NCI-H82 (cell line): ENCODE data around the gene EHBP1L1.
A peak's percentile ranks its signal among the peaks of the same experiment; 100 is the strongest.

Experiments used
- DNase-seq: peaks from one replicate; lab custom pipeline; 2025; lab: John Stamatoyannopoulos, UW

The EHBP1L1 gene

DNA sequence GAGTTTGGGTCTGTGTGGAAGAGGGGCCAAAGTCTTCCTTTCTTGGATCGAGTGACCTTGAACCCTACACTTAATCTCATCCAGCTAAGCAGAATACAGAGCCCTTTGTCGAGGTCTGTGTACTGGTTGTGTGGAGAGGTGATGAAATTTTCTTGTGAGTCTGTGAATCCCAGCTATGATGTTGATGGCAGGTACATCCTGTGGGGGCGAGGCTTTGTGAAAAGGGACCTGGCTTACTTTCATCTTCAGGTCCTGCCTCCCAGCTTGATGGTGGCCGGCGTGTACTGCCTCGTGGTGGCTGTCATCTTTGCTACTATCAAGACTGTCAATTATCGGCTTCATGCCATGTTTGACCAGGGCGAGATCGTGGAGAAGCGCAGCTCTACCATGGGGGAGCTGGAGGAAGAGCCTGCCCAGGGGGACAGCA is 40.7 kb downstream of the EHBP1L1 start:
- DNase-seq, result no peak

DNA sequence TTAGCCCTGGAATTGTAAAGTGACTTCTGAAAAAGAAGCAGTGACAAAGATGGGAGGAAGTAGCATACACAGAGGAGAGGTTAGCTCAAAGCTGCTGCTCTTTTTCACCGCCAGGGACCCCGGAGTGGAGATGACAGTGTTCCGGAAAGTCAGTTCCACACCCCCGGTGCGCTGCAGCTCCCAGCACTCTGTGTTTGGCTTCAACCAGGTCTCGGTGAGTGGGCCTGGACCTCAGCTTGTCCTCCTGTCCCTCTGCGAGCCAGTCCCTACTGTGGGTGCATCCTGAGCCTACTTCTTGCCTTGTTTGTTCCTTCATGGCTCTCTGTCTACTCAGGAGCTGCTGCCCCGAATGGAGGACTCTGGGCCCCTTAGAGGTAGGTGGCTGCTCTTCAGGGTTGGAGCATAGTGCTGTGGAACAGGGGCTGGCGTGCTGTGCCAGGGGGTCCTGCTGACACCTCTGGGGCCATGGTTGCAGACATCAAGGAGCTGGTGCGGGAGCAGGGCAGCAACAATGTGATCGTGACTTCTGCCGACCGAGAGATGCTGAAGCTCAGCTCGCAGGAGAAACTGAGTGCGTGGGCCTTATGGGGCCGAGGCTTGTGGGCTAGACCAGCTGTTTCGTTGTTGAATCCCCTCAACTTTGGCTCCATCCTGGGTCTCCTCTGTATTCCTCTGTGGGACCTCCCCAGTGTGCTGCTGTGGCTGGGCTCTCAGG is 41.4 kb downstream of the EHBP1L1 start:
- DNase-seq, result no peak

DNA sequence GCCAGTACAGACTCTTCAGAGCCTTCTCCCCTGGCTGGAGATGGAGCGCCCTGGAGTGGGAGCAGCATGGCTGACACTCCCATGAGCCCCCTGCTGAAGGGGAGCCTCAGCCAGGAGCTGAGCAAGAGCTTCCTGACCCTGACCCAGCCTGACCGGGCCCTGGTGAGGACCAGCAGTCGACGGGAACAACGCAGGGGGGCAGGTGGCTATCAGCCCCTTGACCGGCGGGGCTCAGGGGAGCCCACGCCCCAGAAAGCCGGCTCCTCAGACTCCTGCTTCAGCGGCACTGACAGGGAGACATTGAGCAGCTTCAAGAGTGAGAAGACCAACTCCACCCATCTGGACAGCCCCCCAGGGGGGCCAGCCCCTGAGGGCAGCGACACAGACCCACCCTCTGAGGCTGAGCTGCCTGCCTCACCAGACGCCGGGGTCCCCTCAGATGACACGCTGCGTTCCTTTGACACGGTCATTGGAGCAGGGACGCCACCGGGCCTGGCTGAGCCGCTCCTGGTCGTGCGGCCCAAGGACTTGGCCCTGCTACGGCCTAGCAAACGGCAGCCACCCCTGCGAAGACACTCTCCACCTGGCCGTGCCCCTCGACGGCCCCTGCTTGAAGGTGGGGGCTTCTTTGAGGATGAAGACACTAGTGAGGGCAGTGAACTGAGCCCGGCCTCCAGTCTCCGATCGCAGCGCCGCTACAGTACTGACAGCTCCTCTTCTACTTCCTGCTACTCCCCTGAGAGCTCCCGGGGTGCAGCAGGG is 42.3 kb downstream of the EHBP1L1 start:
- DNase-seq, result no peak

DNA sequence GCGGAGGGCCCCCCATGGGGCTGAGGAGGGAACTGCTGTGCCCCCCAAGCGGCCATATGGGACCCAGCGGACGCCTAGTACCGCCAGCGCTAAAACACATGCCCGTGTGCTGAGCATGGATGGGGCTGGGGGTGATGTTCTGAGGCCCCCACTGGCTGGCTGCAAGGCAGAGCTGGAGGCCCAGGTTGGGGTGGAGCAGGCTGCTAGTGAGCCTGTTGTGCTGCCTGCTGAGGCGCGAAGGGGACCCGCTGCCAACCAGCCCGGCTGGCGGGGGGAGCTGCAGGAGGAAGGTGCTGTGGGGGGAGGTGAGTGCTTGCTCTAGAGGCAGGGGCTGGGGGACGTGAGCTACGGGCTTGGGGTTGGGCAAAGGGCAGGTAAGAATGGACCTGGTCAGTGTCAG is 42.9 kb downstream of the EHBP1L1 start:
- no peak for DNase-seq

DNA sequence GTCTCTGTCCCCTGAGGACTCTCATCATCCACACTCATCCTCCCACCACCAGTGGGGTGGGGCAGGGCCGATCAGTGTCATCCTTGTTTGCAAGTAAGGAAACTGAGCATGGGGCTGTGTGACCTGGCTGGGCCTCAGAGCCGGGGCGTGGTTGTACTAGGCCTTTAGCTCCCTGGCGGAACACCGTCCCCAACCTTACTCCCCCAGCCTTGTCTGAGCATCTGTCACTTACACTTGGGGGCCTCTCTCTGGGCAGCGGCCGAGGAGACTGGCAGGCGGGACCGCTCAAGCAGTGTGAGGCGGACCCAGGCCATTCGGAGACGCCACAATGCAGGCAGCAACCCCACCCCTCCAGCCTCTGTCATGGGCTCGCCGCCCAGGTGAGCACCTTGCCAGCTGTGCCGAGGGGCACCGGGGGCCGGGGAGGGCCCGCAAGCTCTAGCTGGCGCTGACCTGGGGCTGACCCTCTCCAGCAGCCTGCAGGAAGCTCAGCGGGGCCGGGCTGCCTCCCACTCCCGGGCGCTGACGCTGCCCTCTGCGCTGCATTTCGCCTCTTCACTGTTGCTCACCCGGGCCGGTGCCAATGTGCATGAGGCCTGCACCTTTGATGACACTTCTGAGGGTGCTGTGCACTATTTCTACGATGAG is 43.6 kb downstream of the EHBP1L1 start:
- no peak for DNase-seq

DNA sequence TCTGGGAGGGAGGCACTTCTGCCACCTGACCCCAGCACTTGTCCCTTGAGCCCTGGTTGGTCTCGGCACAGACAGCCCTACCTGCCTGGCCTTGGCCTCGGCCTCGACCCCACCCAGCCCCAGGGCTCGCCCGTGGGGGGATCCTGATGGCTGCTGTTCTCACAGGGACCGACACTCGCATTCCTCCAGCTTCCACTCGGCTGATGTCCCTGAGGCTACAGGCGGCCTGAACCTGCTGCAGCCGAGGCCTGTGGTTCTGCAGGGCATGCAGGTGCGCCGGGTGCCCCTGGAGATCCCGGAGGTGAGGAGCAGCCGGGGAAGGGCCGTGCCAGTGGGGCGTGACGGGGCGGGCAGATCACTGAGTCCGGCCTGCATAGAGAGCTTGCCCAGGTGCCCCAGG is 44.8 kb downstream of the EHBP1L1 start:
- no peak for DNase-seq

DNA sequence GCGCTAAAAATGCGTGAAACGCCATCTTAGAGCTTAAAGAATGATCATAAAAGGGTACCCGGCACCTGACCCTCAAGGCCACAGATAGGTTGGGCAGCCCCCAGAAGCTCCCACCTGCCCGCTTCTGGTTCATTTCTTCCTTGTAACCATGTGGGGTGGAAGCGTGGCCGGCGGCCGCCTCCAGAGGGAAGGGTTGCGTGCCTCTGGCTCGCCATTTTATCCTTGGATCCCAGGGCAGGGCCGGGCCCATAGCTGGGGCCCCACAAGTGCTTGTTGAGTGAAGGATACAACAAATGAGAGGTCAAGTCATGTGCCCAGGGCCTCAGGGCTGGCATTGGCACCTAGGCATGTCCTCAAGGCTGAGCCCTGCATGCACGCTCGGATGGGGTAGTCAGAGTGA is 45.6 kb downstream of the EHBP1L1 start:
- DNase-seq, result no peak

DNA sequence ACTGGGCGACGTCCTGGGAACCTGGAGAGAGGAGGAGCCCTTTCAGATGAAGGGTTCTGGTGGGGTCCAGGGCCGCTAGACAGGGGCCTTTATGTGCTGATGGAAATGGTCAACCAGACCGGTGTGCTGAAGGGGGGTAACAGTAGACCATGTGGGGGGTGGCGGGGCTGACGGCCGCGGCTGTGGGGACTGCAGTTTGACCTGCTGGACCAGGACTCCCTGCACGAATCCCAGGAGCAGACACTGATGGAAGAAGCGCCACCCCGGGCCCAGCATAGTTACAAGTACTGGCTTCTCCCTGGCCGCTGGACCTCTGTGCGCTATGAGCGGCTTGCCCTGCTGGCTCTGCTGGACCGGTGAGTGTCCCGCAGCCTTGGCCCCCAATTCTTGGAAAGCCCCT is 46.2 kb downstream of the EHBP1L1 start:
- DNase-seq, result no peak

DNA sequence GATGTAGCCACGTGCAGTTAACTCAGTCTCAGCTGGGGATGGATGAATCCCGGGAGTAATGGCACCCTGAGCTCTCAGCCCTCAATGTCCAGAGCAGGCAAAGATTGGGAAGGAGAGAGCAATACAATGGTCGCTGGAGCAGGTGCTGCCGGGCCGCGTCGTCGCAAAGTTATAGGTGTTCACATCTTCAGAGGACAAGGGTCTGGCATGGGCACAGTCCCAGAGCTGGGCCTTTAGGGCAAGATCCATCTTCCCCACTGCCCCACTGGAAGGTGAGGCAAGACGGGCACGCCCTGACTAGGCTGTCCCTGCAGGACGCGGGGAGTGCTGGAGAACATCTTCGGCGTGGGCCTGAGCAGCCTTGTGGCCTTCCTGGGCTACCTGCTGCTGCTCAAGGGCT is 47.3 kb downstream of the EHBP1L1 start:
- DNase-seq, result no peak

DNA sequence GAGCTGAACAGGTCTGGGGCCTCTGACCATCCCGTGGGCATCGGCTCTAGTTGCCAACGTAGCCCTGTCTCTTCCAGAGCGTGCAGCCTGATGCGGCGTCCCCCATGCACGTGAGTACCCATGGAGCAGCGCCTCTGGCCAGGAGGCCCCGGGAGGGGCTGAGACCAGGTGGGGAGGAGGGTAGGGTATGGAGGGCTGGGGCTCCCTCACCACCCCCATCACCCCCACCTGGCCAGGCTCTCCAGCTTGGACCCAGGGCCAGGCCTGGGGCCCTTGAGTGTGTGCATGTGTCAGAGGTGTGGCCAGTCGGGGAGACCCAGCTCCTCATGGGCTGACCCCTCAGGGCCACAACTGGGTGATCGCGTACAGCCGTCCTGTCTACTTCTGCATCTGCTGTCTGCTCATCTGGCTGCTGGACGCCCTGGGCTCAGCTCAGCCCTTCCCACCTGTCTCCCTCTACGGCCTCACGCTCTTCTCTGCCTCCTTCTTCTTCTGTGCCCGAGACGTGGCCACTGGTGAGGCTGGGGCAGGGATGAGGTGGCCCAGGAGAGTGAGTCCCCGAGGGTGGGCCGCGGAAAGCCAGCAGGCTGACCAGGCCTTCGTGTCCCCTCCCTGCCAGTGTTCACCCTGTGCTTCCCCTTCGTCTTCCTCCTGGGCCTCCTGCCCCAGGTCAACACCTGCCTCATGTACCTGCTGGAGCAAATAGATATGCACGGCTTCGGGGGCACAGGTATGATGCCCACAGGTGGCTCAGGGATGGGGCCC is 48.2 kb downstream of the EHBP1L1 start:
- no peak for DNase-seq

DNA sequence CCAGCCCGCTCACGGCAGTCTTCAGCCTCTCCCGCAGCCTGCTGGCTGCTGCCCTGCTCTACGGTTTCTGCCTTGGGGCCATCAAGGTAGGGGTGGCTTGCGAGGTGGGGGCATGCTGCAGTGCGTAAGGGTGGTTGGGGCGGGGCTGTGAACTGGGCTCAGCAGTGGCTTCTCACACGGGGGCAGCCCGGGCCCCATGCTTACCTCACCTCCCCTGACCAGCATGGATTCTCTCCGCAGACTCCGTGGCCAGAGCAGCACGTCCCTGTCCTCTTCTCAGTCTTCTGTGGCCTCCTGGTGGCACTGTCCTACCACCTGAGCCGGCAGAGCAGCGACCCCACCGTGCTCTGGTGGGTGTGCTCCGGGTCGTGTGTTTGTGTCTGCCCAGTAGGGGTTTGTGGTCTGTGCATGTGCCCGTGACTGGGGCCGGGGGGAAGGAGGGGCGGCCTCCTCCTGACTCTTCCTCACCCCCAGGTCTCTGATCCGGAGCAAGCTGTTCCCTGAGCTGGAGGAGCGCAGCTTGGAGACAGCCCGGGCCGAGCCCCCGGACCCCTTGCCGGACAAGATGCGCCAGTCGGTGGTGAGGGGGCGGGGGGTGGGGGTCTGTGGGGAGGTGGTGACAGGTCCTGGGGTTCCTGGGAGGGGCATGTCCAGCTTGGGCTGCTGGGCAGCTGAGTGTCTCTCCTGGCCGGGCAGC is 49.2 kb downstream of the EHBP1L1 start:
- DNase-seq, result no peak

DNA sequence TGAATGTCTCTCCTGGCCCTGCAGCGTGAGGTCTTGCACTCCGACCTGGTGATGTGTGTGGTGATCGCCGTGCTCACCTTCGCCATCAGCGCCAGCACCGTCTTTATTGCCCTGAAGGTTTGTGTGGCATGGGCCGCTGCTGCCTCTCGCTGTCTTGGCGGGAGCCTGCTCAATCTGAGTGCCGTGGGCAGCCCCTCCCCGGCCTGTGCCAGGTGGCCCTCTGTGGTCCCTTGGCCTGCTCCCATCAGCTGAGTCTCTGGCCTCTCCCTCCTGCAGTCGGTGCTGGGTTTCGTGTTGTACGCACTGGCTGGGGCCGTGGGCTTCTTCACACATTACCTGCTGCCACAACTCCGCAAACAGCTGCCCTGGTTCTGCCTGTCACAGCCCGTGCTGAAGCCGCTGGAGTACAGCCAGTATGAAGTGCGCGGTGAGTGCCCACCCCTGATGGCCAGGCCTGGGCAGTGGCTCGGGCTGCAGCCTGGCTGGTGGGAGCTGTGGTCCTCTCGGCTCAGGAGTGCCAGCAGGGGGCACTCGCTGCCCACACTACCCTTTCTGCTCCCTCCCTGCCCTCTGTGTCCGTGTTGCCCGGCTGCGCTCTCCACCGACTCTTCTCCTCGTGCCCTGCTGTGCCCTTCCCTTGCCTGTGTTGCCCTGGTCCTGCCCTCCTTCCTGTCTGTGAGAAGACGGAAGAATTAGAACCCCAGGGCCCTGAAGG is 49.9 kb downstream of the EHBP1L1 start:
- peak; percentile 49 for DNase-seq

DNA sequence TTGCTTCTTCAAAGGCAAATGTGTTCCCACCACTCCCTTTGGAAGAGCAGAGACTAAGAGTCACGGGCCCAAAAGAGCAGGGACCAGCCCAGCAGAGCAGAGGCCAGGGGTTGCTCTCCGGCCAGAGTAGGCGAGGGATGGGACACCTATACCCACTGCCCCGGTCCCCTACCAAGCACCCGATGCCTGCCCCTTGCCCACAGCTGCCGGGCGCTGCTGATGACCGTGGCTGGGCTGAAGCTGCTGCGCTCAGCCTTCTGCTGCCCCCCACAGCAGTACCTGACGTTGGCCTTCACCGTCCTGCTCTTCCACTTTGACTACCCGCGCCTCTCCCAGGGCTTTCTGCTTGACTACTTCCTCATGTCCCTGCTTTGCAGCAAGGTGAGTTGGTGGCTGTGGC is 51.3 kb downstream of the EHBP1L1 start:
- DNase-seq, result no peak

DNA sequence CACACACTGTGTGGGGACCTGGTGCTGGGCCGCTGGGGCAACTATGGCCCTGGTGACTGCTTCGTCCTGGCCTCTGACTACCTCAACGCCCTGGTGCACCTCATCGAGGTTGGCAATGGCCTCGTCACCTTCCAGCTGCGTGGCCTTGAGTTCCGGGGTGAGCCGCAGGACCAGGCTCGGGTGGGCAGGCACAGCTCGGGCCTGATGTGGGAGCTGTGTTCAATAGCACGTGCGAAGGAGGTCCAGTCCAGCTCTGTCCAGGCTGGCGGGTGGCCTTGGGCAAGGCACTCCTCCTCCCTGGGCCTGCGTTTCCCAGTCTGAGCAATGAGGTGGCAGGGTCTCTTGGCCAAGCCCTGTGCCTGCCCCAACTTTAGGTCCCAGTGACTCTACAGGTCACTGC is 53.7 kb downstream of the EHBP1L1 start:
- DNase-seq, result no peak

DNA sequence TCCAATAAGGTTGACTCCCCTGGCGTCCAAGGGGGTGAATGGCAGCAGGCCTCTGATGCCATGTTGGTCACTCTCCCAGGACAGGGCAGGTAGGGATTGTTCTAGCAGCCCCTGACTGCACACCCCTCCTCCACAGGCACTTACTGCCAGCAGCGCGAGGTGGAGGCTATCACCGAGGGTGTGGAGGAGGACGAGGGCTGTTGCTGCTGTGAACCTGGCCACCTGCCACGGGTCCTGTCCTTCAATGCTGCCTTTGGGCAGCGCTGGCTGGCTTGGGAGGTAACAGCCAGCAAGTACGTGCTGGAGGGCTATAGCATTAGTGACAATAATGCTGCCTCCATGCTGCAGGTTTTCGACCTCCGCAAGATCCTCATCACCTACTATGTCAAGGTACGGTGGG is 54.4 kb downstream of the EHBP1L1 start:
- no peak for DNase-seq

DNA sequence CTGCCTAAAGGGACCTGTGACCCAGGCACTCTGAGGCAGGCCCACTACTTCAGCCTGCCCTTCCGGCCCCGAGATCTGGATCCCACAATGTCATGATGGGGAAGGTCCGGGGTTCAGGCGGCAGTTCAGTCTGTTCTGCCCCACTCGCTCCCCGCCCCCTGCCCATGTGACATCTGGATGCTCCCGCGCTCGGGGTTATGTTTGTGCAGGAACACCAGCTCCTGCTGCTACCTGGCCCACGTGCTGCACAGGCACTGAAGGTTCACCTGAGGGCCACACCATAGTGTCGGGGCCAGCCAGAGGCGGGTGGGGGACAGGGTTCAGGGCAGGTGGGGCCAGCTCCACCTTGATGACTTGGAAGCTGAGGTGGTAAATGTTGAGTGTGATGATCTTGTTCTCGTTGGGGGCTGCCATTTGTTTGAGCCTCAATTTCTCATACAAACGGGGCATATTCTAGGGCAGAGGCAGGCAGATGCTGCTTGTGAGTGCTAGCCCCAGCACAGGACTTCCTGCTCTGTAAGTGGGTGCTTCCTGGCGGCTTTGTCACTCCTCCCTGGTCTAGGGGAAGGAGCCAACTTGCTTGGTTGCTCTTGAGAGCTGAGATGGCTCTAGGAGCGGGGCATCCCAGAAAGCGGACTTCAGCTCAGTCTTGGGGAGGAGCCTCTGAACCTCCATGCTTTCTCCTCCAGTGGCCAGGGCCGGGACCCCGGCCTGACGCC is 57.7 kb downstream of the EHBP1L1 start:
- DNase-seq, result no peak

DNA sequence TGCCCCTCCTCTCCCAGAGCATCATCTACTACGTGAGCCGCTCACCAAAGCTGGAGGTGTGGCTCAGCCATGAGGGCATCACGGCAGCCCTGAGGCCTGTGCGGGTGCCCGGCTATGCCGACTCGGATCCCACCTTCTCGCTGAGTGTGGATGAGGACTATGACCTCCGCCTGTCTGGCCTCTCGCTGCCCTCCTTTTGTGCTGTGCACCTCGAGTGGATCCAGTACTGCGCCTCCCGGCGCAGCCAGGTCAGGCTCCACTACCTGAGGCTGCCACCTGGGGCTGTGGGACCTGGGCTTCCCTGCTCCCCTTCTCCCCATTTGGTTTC is 58.2 kb downstream of the EHBP1L1 start:
- no peak for DNase-seq

DNA sequence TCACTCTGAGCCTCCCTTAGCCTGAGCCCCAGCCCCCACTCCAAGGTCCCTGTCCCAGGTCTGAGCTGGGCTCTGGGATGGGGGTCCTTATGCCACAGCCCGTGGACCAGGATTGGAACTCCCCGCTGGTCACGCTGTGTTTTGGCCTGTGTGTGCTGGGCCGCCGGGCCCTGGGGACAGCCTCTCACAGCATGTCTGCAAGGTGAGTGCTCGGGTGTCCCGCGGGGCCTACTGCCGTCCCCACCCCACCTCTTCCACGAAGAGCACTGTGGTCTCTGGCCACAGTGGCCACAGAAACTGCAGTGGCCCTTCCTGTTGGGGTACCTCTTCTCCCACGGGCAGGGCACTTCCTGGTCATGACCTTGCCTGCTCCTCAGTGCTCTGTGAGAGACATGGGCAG is 58.6 kb downstream of the EHBP1L1 start:
- DNase-seq, result no peak

DNA sequence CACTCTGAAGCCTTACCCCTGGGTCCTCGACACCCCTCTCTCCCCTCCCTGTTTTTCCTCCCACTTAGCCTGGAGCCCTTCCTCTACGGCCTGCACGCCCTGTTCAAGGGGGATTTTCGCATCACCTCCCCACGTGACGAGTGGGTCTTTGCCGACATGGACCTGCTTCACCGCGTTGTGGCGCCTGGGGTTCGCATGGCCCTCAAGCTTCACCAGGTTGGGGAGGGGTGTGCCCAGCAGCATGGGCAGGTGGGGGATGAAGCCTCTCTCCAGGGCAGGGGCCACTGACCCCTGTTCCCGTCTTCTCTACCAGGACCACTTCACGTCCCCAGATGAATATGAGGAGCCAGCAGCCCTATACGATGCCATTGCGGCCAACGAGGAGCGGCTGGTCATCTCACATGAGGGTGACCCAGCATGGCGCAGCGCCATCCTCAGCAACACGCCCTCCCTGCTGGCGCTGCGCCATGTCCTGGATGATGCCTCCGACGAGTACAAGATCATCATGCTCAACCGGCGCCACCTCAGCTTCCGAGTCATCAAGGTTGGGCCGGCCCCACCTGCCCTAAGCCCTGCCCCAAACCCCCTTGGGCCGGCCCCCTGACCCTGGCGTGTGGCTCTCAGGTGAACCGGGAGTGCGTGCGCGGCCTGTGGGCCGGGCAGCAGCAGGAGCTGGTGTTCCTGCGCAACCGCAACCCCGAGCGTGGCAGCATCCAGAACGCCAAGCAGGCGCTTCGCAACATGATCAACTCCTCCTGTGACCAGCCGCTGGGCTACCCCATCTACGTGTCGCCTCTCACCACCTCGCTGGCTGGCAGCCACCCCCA is 59.3 kb downstream of the EHBP1L1 start:
- no peak for DNase-seq
